Measurements from ENCODE around the gene GRK3. TPM values are rescaled to one million over a fixed set of nuclear protein-coding genes. Genes with fewer than 3 reads are reported as not detected.
"Not testable (repeated sequence)": the region's sequence is repeated elsewhere in the genome, so short reads cannot be mapped to it uniquely, and the experiment has no call there.

The GRK3 gene
- total RNA-seq, 3 donors from 2014 or later (not counting 1 experiment from before 2014, with no cell fraction given): 2.2 to 7.2 (median 3.8) TPM

DNA sequence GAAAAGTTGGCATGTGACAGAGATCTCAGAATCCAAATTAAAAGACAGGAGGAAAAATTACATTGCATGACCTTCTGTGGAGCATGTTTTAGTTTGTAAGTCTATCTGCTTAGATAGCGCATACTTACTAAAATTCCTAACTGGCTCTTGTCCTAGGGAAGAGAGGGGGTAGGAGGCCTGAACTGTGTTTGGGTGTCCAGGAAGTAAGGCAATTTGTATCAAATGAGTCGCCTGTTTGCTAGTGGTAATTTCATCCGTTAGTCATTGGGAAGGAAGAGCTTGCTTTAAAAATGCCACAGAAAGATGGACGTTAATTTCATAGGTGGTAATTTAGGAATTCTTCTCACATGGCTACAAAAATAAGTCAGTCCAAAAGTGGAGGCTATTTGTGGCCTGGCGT lies 18.5 kb downstream of the GRK3 start:
- no peak overlapping the region for H3K4me3 ChIP-seq (ENCODE audit: low read length)
- no peaks in the 10 kb centered on the region for H3K27me3 Mint-ChIP-seq (ENCODE audit: low read depth in 2 of 2)
- intact Hi-C loops (cut with micrococcal nuclease): no loop called here
- no peaks in the 10 kb centered on the region for H3K36me3 Mint-ChIP-seq
- no peak for TF ChIP-seq CTCF (IDR thresholded peaks at IDR 0.05)
- ATAC-seq (no peak), DNase-seq (no peak)
- no peaks in the 10 kb centered on the region for H3K9me3 ChIP-seq (ENCODE audit: control insufficient read depth, insufficient read depth, low read length)
- H3K4me1 ChIP-seq (ENCODE audit: control insufficient read depth, insufficient read depth, low read length): no peaks in the 10 kb centered on the region
- 76% methylated on average over 5 of the region's 5 CpGs for WGBS (ENCODE audit: insufficient coverage)
- H3K27ac ChIP-seq (ENCODE audit: low read length): no peak overlapping the region
- no peaks in the 10 kb centered on the region for H3K36me3 ChIP-seq (ENCODE audit: control insufficient read depth, insufficient read depth, low read length)
- H3K27me3 ChIP-seq (ENCODE audit: control insufficient read depth, insufficient read depth, low read length): no peaks in the 10 kb centered on the region
- H3K27ac Mint-ChIP-seq: no peak overlapping the region
- H3K9me3 Mint-ChIP-seq: no peaks in the 10 kb centered on the region
- H3K4me3 Mint-ChIP-seq: no peak overlapping the region
- H3K4me1 Mint-ChIP-seq: no peaks in the 10 kb centered on the region

- 50% methylated on average over 5 of the region's 5 CpGs for WGBS (ENCODE audit: insufficient coverage)
- ATAC-seq: not testable (repeated sequence)
Observed at GRCh38 chr22:25584993-25585392, 20.5 kb downstream of the GRK3 start.

GRCh38 chr22:25589664-25590063 lies 25.2 kb downstream of the GRK3 start:
- H3K36me3 Mint-ChIP-seq; H3K9me3 ChIP-seq (ENCODE audit: control insufficient read depth, insufficient read depth, low read length); H3K4me1 Mint-ChIP-seq; intact Hi-C loops (cut with micrococcal nuclease); H3K4me3 ChIP-seq (ENCODE audit: low read length); DNase-seq; H3K27ac Mint-ChIP-seq; H3K27ac ChIP-seq (ENCODE audit: low read length); H3K27me3 ChIP-seq (ENCODE audit: control insufficient read depth, insufficient read depth, low read length); H3K9me3 Mint-ChIP-seq; ATAC-seq; H3K4me3 Mint-ChIP-seq; H3K4me1 ChIP-seq (ENCODE audit: control insufficient read depth, insufficient read depth, low read length); H3K36me3 ChIP-seq (ENCODE audit: control insufficient read depth, insufficient read depth, low read length): not testable (repeated sequence)
- 100% methylated on average over 1 of the region's 4 CpGs for WGBS (ENCODE audit: insufficient coverage)
- peaks cover 2 to 15% of the 10 kb centered on the region in 2 donors for H3K27me3 Mint-ChIP-seq (ENCODE audit: low read depth in 2 of 2)

More at GRCh38 chr22:25584993-25585392, 20.5 kb downstream of the GRK3 start:
- H3K4me3 ChIP-seq (ENCODE audit: low read length); H3K4me3 Mint-ChIP-seq; H3K27ac Mint-ChIP-seq; H3K27ac ChIP-seq (ENCODE audit: low read length); H3K27me3 ChIP-seq (ENCODE audit: control insufficient read depth, insufficient read depth, low read length); DNase-seq; H3K36me3 Mint-ChIP-seq; intact Hi-C loops (cut with micrococcal nuclease); H3K9me3 Mint-ChIP-seq; H3K4me1 ChIP-seq (ENCODE audit: control insufficient read depth, insufficient read depth, low read length); H3K9me3 ChIP-seq (ENCODE audit: control insufficient read depth, insufficient read depth, low read length); H3K36me3 ChIP-seq (ENCODE audit: control insufficient read depth, insufficient read depth, low read length); H3K4me1 Mint-ChIP-seq; H3K27me3 Mint-ChIP-seq (ENCODE audit: low read depth in 2 of 2): not testable (repeated sequence)

- not testable (repeated sequence) for ATAC-seq, H3K36me3 Mint-ChIP-seq
- peaks cover 2 to 15% of the 10 kb centered on the region in 2 donors for H3K27me3 Mint-ChIP-seq (ENCODE audit: low read depth in 2 of 2)
Observed at GRCh38 chr22:25593323-25593722, 28.8 kb downstream of the GRK3 start.

DNA sequence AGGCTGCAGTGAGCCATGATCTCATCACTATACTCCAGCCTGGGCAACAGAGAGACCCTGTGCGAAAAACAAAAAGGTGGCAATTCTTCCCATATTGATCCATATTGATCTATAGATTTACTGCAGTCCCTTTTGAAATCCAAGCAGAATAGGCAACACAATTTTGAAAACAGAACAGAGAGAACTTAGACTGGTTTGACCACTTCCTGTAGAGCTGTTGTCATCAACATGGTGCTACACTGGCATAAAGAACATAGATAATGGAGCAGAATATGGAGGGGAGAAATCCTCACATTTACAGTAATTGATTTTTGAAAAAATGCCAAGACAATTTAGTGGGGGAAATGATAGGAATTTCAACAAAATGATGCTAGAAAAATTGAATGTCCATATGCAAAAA lies 34.1 kb downstream of the GRK3 start:
- WGBS (ENCODE audit: insufficient coverage): 90% methylated on average over 1 of the region's 1 CpG
- no peak overlapping the region for H3K4me3 ChIP-seq (ENCODE audit: low read length)
- no peaks in the 10 kb centered on the region for H3K9me3 ChIP-seq (ENCODE audit: control insufficient read depth, insufficient read depth, low read length)
- H3K27me3 ChIP-seq (ENCODE audit: control insufficient read depth, insufficient read depth, low read length): no peaks in the 10 kb centered on the region
- Mint-ChIP-seq H3K27me3 (ENCODE audit: low read depth in 2 of 2) (peaks cover 0 to 6% of the 10 kb centered on the region in 2 donors), H3K4me3 (no peak overlapping the region), H3K4me1 (peaks cover 11 to 17% of the 10 kb centered on the region in 2 donors), H3K27ac (no peak overlapping the region), H3K9me3 (no peaks in the 10 kb centered on the region), H3K36me3 (no peaks in the 10 kb centered on the region)
- H3K27ac ChIP-seq (ENCODE audit: low read length): no peak overlapping the region
- intact Hi-C loops (cut with micrococcal nuclease): no loop called here
- H3K36me3 ChIP-seq (ENCODE audit: control insufficient read depth, insufficient read depth, low read length): no peaks in the 10 kb centered on the region
- DNase-seq: no peak
- no peaks in the 10 kb centered on the region for H3K4me1 ChIP-seq (ENCODE audit: control insufficient read depth, insufficient read depth, low read length)
- ATAC-seq: peak in 1 of 3 donors; percentile 40
- no peak for TF ChIP-seq CTCF (IDR thresholded peaks at IDR 0.05)

More at GRCh38 chr22:25593323-25593722, 28.8 kb downstream of the GRK3 start:
- H3K4me1 ChIP-seq (ENCODE audit: control insufficient read depth, insufficient read depth, low read length); H3K36me3 ChIP-seq (ENCODE audit: control insufficient read depth, insufficient read depth, low read length); intact Hi-C loops (cut with micrococcal nuclease); H3K4me3 Mint-ChIP-seq; H3K27ac ChIP-seq (ENCODE audit: low read length); H3K9me3 ChIP-seq (ENCODE audit: control insufficient read depth, insufficient read depth, low read length); H3K27me3 ChIP-seq (ENCODE audit: control insufficient read depth, insufficient read depth, low read length); H3K4me3 ChIP-seq (ENCODE audit: low read length); DNase-seq; H3K27ac Mint-ChIP-seq; H3K9me3 Mint-ChIP-seq: not testable (repeated sequence)
- peaks cover 5 to 10% of the 10 kb centered on the region in 2 donors for H3K4me1 Mint-ChIP-seq
- 68% methylated on average over 2 of the region's 2 CpGs for WGBS (ENCODE audit: insufficient coverage)
